GM12878 (cell line): Measurements from ENCODE around the gene C16orf96. TPM values are rescaled to one million over a fixed set of nuclear protein-coding genes. Genes with fewer than 3 reads are reported as not detected.

Experiments used
- ATAC-seq: fragments of 200-7000 bp; cut with Tn5 transposase; 3 replicates; pipeline ENCODE4 v1.9.1; 2020; ENCODE audit warnings: mild to moderate bottlenecking, moderate library complexity
- BruUV-seq: library from RNA; stranded (reverse); fragments of 400-500 nt; replicated peaks from 2 replicates; lab custom pipeline; 2021; lab: Mats Ljungman, UMichigan
- CTCF ChIA-PET: fragments of 300-600 bp; sonication (Branson Sonifier 250); formaldehyde crosslinking; extraction: SDS; loops from one replicate; lab custom pipeline; 2021; ENCODE audit warnings: inconsistent platforms; lab: Yijun Ruan, JAX
- POLR2A ChIA-PET: fragments of 350-600 bp; formaldehyde crosslinking; extraction: SDS; loops from one replicate; lab custom pipeline; 2021; ENCODE audit warnings: inconsistent platforms; lab: Charles Lee
- RAD21 ChIA-PET: fragments of 300-600 bp; sonication (Branson Sonifier 250); formaldehyde crosslinking; loops from one replicate; lab custom pipeline; 2023; ENCODE audit warnings: antibody characterized with exemption; ENCODE audit not compliant: unreplicated experiment; lab: Charles Lee
- SMC1A ChIA-PET: fragments of 300-600 bp; sonication (Branson Sonifier 250); formaldehyde crosslinking; loops from one replicate; lab custom pipeline; 2023; ENCODE audit not compliant: unreplicated experiment, uncharacterized antibody; lab: Charles Lee
- DNase-seq: peaks from one replicate; pipeline ENCODE4 v3.0.0-alpha.2; 2011; ENCODE audit warnings: low read depth, low spot score
- FAIRE-seq: peaks from 3 replicates; lab custom pipeline; 2011; peaks lifted over from hg19 to GRCh38; lab: Jason Lieb, UNC
- H2AFZ ChIP-seq: 2 replicates; pipeline ENCODE4 v1.6.0; 2011; ENCODE audit warnings: low read depth, low read length, control low read depth; ENCODE audit not compliant: control insufficient read depth
- H3K27ac ChIP-seq: 2 replicates; pipeline ENCODE4 v1.5.1; 2011; ENCODE audit warnings: control low read depth; ENCODE audit not compliant: control insufficient read depth, insufficient read depth
- H3K27me3 ChIP-seq, 2 experiments: replicated peaks in 1 of 2; 2 replicates each; pipeline versions ENCODE4 v1.6.0 to v1.6.1; 2011; ENCODE audit warnings: low read length in 1 of 2; ENCODE audit not compliant: control insufficient read depth in 2 of 2, insufficient read depth in 2 of 2
- H3K36me3 ChIP-seq, 2 experiments: 2 replicates each; pipeline ENCODE4 v1.5.1; 2011; ENCODE audit warnings: low read length in 1 of 2; ENCODE audit not compliant: control insufficient read depth in 2 of 2, insufficient read depth in 2 of 2
- H3K4me1 ChIP-seq: 2 replicates; pipeline ENCODE4 v1.6.1; 2011; ENCODE audit warnings: mild to moderate bottlenecking, low read length, moderate library complexity, mixed read lengths; ENCODE audit not compliant: control insufficient read depth, insufficient read depth
- H3K4me2 ChIP-seq: 2 replicates; pipeline ENCODE4 v1.6.0; 2011; ENCODE audit warnings: control low read depth; ENCODE audit not compliant: control insufficient read depth, insufficient read depth
- H3K4me3 ChIP-seq: fragments of 200-600 bp; sonication (generic); 2 replicates; pipeline ENCODE4 v1.5.1; 2016
- H3K79me2 ChIP-seq: 2 replicates; pipeline ENCODE4 v1.6.0; 2011; ENCODE audit warnings: low read length; ENCODE audit not compliant: control insufficient read depth, insufficient read depth
- H3K9ac ChIP-seq: 2 replicates; pipeline ENCODE4 v1.8.0; 2011; ENCODE audit warnings: low read length, control low read depth, mixed read lengths; ENCODE audit not compliant: control insufficient read depth, insufficient read depth
- H3K9me3 ChIP-seq: replicated peaks from 3 replicates; pipeline ENCODE4 v1.5.1; 2011; ENCODE audit warnings: mild to moderate bottlenecking, low read length; ENCODE audit not compliant: control insufficient read depth, insufficient read depth
- H4K20me1 ChIP-seq: 2 replicates; pipeline ENCODE4 v1.6.0; 2011; ENCODE audit not compliant: control insufficient read depth, insufficient read depth
- LARP7 ChIP-seq: fragments of 450-650 bp; IDR thresholded peaks from 2 replicates; pipeline ENCODE4 v1.6.1; 2017; ENCODE audit warnings: mild to moderate bottlenecking
- MTA3 ChIP-seq: IDR thresholded peaks from 2 replicates; pipeline ENCODE4 v1.6.1; 2012; ENCODE audit warnings: low read length, inconsistent platforms, borderline replicate concordance
- NR2F1 ChIP-seq: fragments of 450-650 bp; conservative IDR thresholded peaks from 2 replicates; pipeline ENCODE4 v1.6.1; 2017; ENCODE audit warnings: mild to moderate bottlenecking
- PBX3 ChIP-seq: IDR thresholded peaks from 2 replicates; pipeline ENCODE4 v1.6.1; 2011; ENCODE audit warnings: mild to moderate bottlenecking, low read depth, low read length, moderate library complexity; ENCODE audit not compliant: insufficient replicate concordance
- POLR2A ChIP-seq: IDR thresholded peaks from 2 replicates; pipeline ENCODE4 v1.6.1; 2011; ENCODE audit warnings: low read depth, mild to moderate bottlenecking, low read length
- TAF1 ChIP-seq: IDR thresholded peaks from 2 replicates; pipeline ENCODE4 v1.6.1; 2011; ENCODE audit warnings: mild to moderate bottlenecking, low read depth, low read length, borderline replicate concordance
- WGBS: methylation state at CpG from one replicate; pipeline ENCODE4 v1.1.6; 2016; ENCODE audit warnings: low lambda C conversion rate; ENCODE audit not compliant: insufficient replicate concordance, insufficient coverage; ENCODE audit errors: missing lambda C conversion rate; 5-methylcytosine and 5-hydroxymethylcytosine counted together
- in situ Hi-C: fragments of 300-500 bp; cut with MboI; formaldehyde crosslinking; loops from 9 replicates; pipeline ENCODE4 v1.14.3; 2018; ENCODE audit warnings: mixed read lengths
- intact Hi-C: fragments of 100-400 bp; cut with micrococcal nuclease; formaldehyde crosslinking; loops from one replicate; pipeline ENCODE4 v1.14.2; 2022; ENCODE audit not compliant: unreplicated experiment
- polyA plus RNA-seq, 11 experiments: library from polyadenylated mRNA; depleted of rRNA in 4 of 11; unstranded in 6 of 11; stranded (reverse) in 5 of 11; fragments of >200 nt; fragmentation: Nextera tagmentation in 4 of 11; fragmentation: Illumina TruSeq in 1 of 11; extraction: Ambion mirVana in 4 of 11; extraction: Trizol in 1 of 11; gene quantifications; 1 replicate in 1 of 11; 2 replicates in 10 of 11; pipeline versions ENCODE4 v1.2.1 to v1.2.3, GENCODE V29; 2011 to 2016; ENCODE audit warnings: inconsistent platforms in 2 of 11, missing spikeins in 2 of 11, low read depth in 1 of 11
- total RNA-seq, 4 experiments: library from RNA; depleted of rRNA in 3 of 4; stranded (reverse); fragments of >200 nt in 3 of 4; fragmentation: Illumina TruSeq in 1 of 4; extraction: Trizol in 1 of 4; gene quantifications; 2 replicates each; pipeline versions ENCODE4 v1.2.1 to v1.2.3, GENCODE V29; 2013 to 2021

The C16orf96 gene
- total and polyA plus RNA-seq, 10 of the 15 experiments (the other 5 are each of a cell fraction or from before 2014, with no cell fraction given) = 0.01 to 0.08 (median 0.01) TPM; not detected in 7

GRCh38 chr16:4599545-4599944, 43.4 kb downstream of the C16orf96 start:
- ATAC-seq (no peak), DNase-seq (no peak), FAIRE-seq (no peak)
- Histone ChIP-seq H3K27ac (no peak overlapping the region), H3K4me3 (no peak overlapping the region), H3K27me3 (no peaks in the 10 kb centered on the region; a peak in 1 of 4 replicates), H3K9ac (no peak overlapping the region), H3K4me1 (no peaks in the 10 kb centered on the region), H2AFZ (no peak overlapping the region), H3K36me3 (no peaks in the 10 kb centered on the region), H3K9me3 (no peaks in the 10 kb centered on the region), H3K4me2 (no peak overlapping the region), H4K20me1 (no peaks in the 10 kb centered on the region), H3K79me2 (no peaks in the 10 kb centered on the region)
- no TSS peak for BruUV-seq
- ChIA-PET CTCF (interaction anchor here (1.1 to 1.6 kb wide), 2 partner anchors 12 to 24 kb away, joined by 3 to 4 read pairs; partner anchors contain the start of gene MGRN1), SMC1A (no interaction called here), RAD21 (no interaction called here), POLR2A (no interaction called here)
- intact Hi-C loops (no loop called here), in situ Hi-C loops (loop anchor here (10.0 kb wide), 1 partner anchor 65 kb away; the partner anchor contains the start of gene CDIP1)
- TF ChIP-seq PBX3 (no peak), MTA3 (no peak)
- 51% methylated on average over 8 of the region's 8 CpGs for WGBS

GRCh38 chr16:4601036-4601863, 45.1 kb downstream of the C16orf96 start:
- in situ Hi-C loops = no loop called here
- ChIA-PET SMC1A (no interaction called here), CTCF (no interaction called here), POLR2A (no interaction called here), RAD21 (no interaction called here)
- TF ChIP-seq TAF1 (no peak), POLR2A (no peak), NR2F1 (no peak), LARP7 (no peak)
- ATAC-seq (no peak), DNase-seq (no peak), FAIRE-seq (no peak)
- no peaks in the 10 kb centered on the region for H3K36me3 ChIP-seq
- no peaks in the 10 kb centered on the region; a peak in 1 of 4 replicates for H3K27me3 ChIP-seq
- intact Hi-C loops = no loop called here
- no peak overlapping the region for H3K9ac ChIP-seq
- H3K79me2 ChIP-seq = no peaks in the 10 kb centered on the region
- no peaks in the 10 kb centered on the region for H3K9me3 ChIP-seq
- no peak overlapping the region for H2AFZ ChIP-seq
- WGBS = 48% methylated on average over 18 of the region's 18 CpGs
- no peaks in the 10 kb centered on the region for H4K20me1 ChIP-seq
- no peak overlapping the region for H3K4me3 ChIP-seq
- BruUV-seq = no TSS peak
- no peak overlapping the region for H3K27ac ChIP-seq
- no peaks in the 10 kb centered on the region for H3K4me1 ChIP-seq
- no peak overlapping the region for H3K4me2 ChIP-seq
